ENCODE results near the gene CGN.

DNA sequence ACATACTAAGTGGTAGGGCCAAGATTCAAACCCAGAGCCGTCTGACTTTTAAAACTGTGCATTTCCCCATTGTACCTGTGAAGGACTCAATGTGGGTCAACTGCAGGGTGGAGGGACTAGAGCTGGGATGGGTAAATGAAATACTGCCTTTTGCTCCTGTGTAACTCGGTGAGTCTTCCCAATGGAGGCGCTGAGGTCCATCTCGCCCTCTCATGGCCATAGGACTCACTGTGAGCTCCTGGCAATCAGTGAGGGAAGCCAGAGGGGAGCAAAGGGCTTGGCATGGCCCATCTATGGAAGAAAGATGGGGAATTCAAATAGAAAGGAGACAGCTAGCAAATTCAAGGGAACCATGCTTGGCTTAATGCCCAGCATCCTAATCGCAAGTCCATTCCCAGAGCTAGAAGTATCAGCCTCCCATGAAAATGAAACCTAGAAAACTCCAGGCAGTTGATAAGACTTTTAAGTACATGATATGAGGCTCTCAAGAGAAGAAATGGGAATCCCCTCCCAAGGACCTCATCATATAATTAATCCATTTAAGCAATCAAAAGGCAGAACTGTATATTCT is 25.4 kb upstream of the CGN start:
- TF ChIP-seq POLR2A (IDR thresholded peaks at IDR 0.05) (no peak), POLR2AphosphoS5 (IDR thresholded peaks at IDR 0.05; ENCODE audit: insufficient read depth in 1 of 2, low read depth in 1 of 2) (no peak)
- TF ChIP-seq, protein P1, sequence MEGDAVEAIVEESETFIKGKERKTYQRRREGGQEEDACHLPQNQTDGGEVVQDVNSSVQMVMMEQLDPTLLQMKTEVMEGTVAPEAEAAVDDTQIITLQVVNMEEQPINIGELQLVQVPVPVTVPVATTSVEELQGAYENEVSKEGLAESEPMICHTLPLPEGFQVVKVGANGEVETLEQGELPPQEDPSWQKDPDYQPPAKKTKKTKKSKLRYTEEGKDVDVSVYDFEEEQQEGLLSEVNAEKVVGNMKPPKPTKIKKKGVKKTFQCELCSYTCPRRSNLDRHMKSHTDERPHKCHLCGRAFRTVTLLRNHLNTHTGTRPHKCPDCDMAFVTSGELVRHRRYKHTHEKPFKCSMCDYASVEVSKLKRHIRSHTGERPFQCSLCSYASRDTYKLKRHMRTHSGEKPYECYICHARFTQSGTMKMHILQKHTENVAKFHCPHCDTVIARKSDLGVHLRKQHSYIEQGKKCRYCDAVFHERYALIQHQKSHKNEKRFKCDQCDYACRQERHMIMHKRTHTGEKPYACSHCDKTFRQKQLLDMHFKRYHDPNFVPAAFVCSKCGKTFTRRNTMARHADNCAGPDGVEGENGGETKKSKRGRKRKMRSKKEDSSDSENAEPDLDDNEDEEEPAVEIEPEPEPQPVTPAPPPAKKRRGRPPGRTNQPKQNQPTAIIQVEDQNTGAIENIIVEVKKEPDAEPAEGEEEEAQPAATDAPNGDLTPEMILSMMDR (IDR thresholded peaks at IDR 0.05), result no peak

Data from vagina (tissue), 2 donors.